Loucy (cell line): Measurements from ENCODE around the gene RNF166.

Experiments
- EZH2phosphoT487 ChIP-seq: fragments of 200-600 bp; IDR thresholded peaks from 2 replicates; pipeline ENCODE4 v1.6.1; 2018; ENCODE audit warnings: antibody characterized with exemption, mild to moderate bottlenecking, moderate library complexity, borderline replicate concordance
- TF ChIP-seq, protein P1 (sequence below): fragments of 200-600 bp; sonication (generic); conservative IDR thresholded peaks from 2 replicates; pipeline ENCODE4 v1.5.1; 2014; ENCODE audit warnings: mild to moderate bottlenecking, antibody characterized with exemption, low read length

DNA sequence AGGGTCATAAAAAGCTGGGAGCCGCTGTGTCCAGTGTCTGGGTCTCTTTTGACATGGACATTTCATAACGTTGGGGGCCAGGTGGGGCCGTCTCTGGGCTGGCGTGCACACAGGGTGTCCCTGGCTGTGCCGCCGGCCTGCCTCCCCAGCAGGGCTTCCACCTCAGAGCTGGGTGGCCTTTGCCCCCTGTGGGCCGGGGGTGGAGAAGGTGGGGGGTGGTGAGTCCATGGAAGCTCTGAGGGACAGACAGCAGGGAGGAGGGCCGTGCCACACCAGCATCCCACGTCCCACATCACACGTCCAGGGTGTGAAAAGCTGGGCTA lies 19.0 kb downstream of the RNF166 start:
- TF ChIP-seq, protein P1, sequence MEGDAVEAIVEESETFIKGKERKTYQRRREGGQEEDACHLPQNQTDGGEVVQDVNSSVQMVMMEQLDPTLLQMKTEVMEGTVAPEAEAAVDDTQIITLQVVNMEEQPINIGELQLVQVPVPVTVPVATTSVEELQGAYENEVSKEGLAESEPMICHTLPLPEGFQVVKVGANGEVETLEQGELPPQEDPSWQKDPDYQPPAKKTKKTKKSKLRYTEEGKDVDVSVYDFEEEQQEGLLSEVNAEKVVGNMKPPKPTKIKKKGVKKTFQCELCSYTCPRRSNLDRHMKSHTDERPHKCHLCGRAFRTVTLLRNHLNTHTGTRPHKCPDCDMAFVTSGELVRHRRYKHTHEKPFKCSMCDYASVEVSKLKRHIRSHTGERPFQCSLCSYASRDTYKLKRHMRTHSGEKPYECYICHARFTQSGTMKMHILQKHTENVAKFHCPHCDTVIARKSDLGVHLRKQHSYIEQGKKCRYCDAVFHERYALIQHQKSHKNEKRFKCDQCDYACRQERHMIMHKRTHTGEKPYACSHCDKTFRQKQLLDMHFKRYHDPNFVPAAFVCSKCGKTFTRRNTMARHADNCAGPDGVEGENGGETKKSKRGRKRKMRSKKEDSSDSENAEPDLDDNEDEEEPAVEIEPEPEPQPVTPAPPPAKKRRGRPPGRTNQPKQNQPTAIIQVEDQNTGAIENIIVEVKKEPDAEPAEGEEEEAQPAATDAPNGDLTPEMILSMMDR = no peak
- no peak for TF ChIP-seq EZH2phosphoT487
